HEK293T (cell line): ENCODE data around the gene WNT5B.

Source experiments
- FOXA1 ChIP-seq: fragments of 450-650 bp; IDR thresholded peaks from 2 replicates; pipeline ENCODE4 v1.6.1; 2016; ENCODE audit warnings: mild to moderate bottlenecking
- SUZ12 ChIP-seq: fragments of 450-650 bp; IDR thresholded peaks from 2 replicates; pipeline ENCODE4 v1.6.1; 2016; ENCODE audit warnings: mild to moderate bottlenecking

DNA sequence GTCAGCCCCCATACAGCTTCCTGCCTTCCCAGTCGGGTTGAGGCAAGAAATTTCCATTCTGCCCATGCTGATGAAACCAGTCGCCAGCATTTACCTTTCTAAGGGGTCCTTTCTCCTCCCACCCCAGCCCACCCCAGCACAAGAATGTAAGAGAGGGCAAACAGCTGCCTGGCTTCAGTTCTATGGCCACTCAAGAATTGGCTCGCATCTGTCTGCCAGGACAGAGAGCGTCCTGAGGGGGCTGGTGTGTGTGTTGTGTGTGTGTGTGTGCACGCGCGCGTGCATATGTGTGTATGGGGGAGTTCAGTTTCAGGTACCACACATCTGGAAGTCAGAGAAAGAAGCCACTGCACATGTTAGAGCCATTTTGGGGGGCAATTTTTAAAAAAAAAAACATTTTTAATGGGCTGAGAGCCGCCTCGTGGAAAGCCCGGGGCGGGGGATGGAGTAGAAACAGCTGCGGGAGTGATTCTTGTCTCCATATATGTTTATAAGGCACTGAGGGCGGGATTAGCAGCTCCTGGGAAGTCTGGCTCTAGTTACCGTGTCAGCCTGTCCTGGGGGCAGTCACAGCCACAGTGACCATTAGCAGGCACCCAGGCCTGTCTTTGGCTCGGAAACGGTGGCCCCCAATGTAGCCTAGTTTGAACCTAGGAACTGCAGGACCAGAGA, at the start of gene WNT5B:
- TF ChIP-seq FOXA1 (no peak), SUZ12 (no peak)
